CD4-positive, alpha-beta T cell (primary cell): ENCODE measurements around the gene MBD5. TPM values are rescaled to one million over a fixed set of nuclear protein-coding genes. Genes with fewer than 3 reads are reported as not detected.
"Not testable (repeated sequence)": the region's sequence is repeated elsewhere in the genome, so short reads cannot be mapped to it uniquely, and the experiment has no call there.

Experiments used
- ATAC-seq: fragments of 200-7000 bp; cut with Tn5 transposase; one replicate; pipeline ENCODE4 v1.10.0; 2022; ENCODE audit warnings: mild to moderate bottlenecking; ENCODE audit not compliant: poor library complexity
- CTCF ChIA-PET: fragments of 350-600 bp; sonication (Branson Sonifier 250); formaldehyde crosslinking; loops from one replicate; lab custom pipeline; 2021; ENCODE audit warnings: antibody characterized with exemption, inconsistent platforms; lab: Charles Lee
- POLR2A ChIA-PET: fragments of 350-600 bp; sonication (Branson Sonifier 250); formaldehyde crosslinking; loops from one replicate; lab custom pipeline; 2021; ENCODE audit warnings: antibody characterized with exemption, inconsistent platforms; lab: Charles Lee
- DNase-seq, 14 experiments: peaks; one replicate each; pipeline ENCODE4 v3.0.0-alpha.2; 2013 to 2020; ENCODE audit warnings: mixed read lengths in 2 of 14
- H3K27ac ChIP-seq, 2 donors: one replicate each; pipeline versions ENCODE4 v1.5.1 to v1.7.0; 2013; ENCODE audit warnings: low read length in 2 of 2, low read depth in 1 of 2, mild to moderate bottlenecking in 1 of 2
- H3K27me3 ChIP-seq, 2 experiments: 1 replicate in 1 of 2; 2 replicates in 1 of 2; pipeline versions ENCODE4 v1.6.1 to v1.7.0; 2013; ENCODE audit warnings: low read length in 2 of 2, control low read depth in 1 of 2, mild to moderate bottlenecking in 1 of 2, moderate library complexity in 1 of 2; ENCODE audit not compliant: insufficient read depth in 2 of 2, control insufficient read depth in 1 of 2
- H3K36me3 ChIP-seq: one replicate; pipeline ENCODE4 v1.6.1; 2013; ENCODE audit warnings: low read length, control low read depth; ENCODE audit not compliant: insufficient read depth
- H3K4me1 ChIP-seq: one replicate; pipeline ENCODE4 v1.6.1; 2013; ENCODE audit warnings: low read length, control low read depth; ENCODE audit not compliant: insufficient read depth
- H3K4me3 ChIP-seq: one replicate; pipeline ENCODE4 v1.5.1; 2013; ENCODE audit warnings: mild to moderate bottlenecking, low read length, moderate library complexity
- H3K9me3 ChIP-seq, 2 experiments: 1 replicate in 1 of 2; 2 replicates in 1 of 2; pipeline versions ENCODE4 v1.6.1 to v1.7.0; 2013; ENCODE audit warnings: low read length in 2 of 2, mild to moderate bottlenecking in 2 of 2, control low read depth in 1 of 2, moderate library complexity in 1 of 2; ENCODE audit not compliant: control insufficient read depth in 1 of 2, insufficient read depth in 1 of 2
- H3K27ac Mint-ChIP-seq: one replicate; pipeline ENCODE4 v1.8.0; 2020; ENCODE audit warnings: mixed read lengths
- H3K27me3 Mint-ChIP-seq: one replicate; pipeline ENCODE4 v1.8.0; 2021; ENCODE audit warnings: mixed read lengths
- H3K36me3 Mint-ChIP-seq: one replicate; pipeline ENCODE4 v1.8.0; 2021; ENCODE audit warnings: low read depth, mixed read lengths
- H3K4me1 Mint-ChIP-seq: one replicate; pipeline ENCODE4 v1.8.0; 2021; ENCODE audit warnings: low read depth, mixed read lengths
- H3K4me3 Mint-ChIP-seq: one replicate; pipeline ENCODE4 v1.8.0; 2020; ENCODE audit warnings: mild to moderate bottlenecking, mixed read lengths
- H3K9me3 Mint-ChIP-seq: one replicate; pipeline ENCODE4 v1.8.0; 2020; ENCODE audit warnings: mixed read lengths
- CTCF ChIP-seq: fragments of 200-600 bp; IDR thresholded peaks from one replicate; pipeline ENCODE4 v1.8.0; 2022; ENCODE audit warnings: antibody characterized with exemption, mild to moderate bottlenecking
- intact Hi-C, 2 experiments: fragments of 100-400 bp; cut with DNase I in 1 of 2; cut with micrococcal nuclease in 1 of 2; formaldehyde crosslinking; loops; one replicate each; pipeline versions ENCODE4 v1.15.1 to v1.9.0; 2023 to 2025; cut with DNase I, micrococcal nuclease
- total RNA-seq, 174 experiments: library from RNA in 2 of 174; stranded (reverse) in 2 of 174; gene quantifications; one replicate each; pipeline ENCODE4 v1.2.3 and lab custom pipeline; 2021 to 2026

Gene MBD5
- total RNA-seq, 2 experiments from 2014 or later = 49.8 to 52.9 TPM

- no peak overlapping the region for H3K4me3 Mint-ChIP-seq
- Histone ChIP-seq H3K27ac (no peak overlapping the region), H3K36me3 (peaks cover 10% of the 10 kb centered on the region), H3K9me3 (no peaks in the 10 kb centered on the region), H3K4me3 (no peak overlapping the region), H3K4me1 (no peaks in the 10 kb centered on the region), H3K27me3 (no peaks in the 10 kb centered on the region)
- DNase-seq = no peak
- ATAC-seq = no peak
- POLR2A ChIA-PET = interaction anchor here (0.6 kb wide), 1 partner anchor 267 kb away, joined by 3 read pairs; no protein-coding TSS in a partner anchor
- CTCF ChIA-PET = no interaction called here
- peaks cover 80% of the 10 kb centered on the region for H3K4me1 Mint-ChIP-seq
- H3K36me3 Mint-ChIP-seq = peaks cover 39% of the 10 kb centered on the region
- TF ChIP-seq CTCF = no peak
- H3K27me3 Mint-ChIP-seq = no peaks in the 10 kb centered on the region
- H3K9me3 Mint-ChIP-seq = no peaks in the 10 kb centered on the region
- intact Hi-C loops = no loop called here
- no peak overlapping the region for H3K27ac Mint-ChIP-seq
Observed at GRCh38 chr2:147980940-147981528, 39.9 kb upstream of the MBD5 start.

GRCh38 chr2:147989102-147989501 is 31.8 kb upstream of the MBD5 start:
- Histone ChIP-seq H3K4me1 (no peaks in the 10 kb centered on the region), H3K9me3 (no peaks in the 10 kb centered on the region), H3K4me3 (no peak overlapping the region), H3K27ac (no peak overlapping the region), H3K36me3 (no peaks in the 10 kb centered on the region), H3K27me3 (no peaks in the 10 kb centered on the region)
- no peak overlapping the region for H3K4me3 Mint-ChIP-seq
- H3K4me1 Mint-ChIP-seq = peaks cover 42% of the 10 kb centered on the region
- CTCF ChIA-PET = interaction anchor here (0.5 to 3.8 kb wide), 16 partner anchors 31 to 1001 kb away, joined by 3 to 22 read pairs (median 5); partner anchors contain the start of genes MBD5 and ORC4
- no peaks in the 10 kb centered on the region for H3K9me3 Mint-ChIP-seq
- H3K27me3 Mint-ChIP-seq = no peaks in the 10 kb centered on the region
- peaks cover 2% of the 10 kb centered on the region for H3K36me3 Mint-ChIP-seq
- no peak overlapping the region for H3K27ac Mint-ChIP-seq
- DNase-seq = no peak
- TF ChIP-seq CTCF = no peak
- intact Hi-C loops = loop anchor here (1.0 to 5.0 kb wide), 4 partner anchors 213 to 1000 kb away; no protein-coding TSS in a partner anchor
- no peak for ATAC-seq
- POLR2A ChIA-PET = interaction anchor here (1.0 to 2.1 kb wide), 3 partner anchors 520 to 787 kb away, joined by 3 to 8 read pairs (median 8); no protein-coding TSS in a partner anchor

GRCh38 chr2:147989809-147990403 is 31.0 kb upstream of the MBD5 start:
- ChIA-PET POLR2A (interaction anchor here (0.7 to 2.1 kb wide), 4 partner anchors 519 to 1027 kb away, joined by 3 to 8 read pairs (median 6); no protein-coding TSS in a partner anchor), CTCF (interaction anchor here (0.5 to 3.8 kb wide), 17 partner anchors 9 to 1000 kb away, joined by 3 to 22 read pairs (median 5); partner anchors contain the start of genes MBD5 and ORC4)
- peak; percentile 97 for TF ChIP-seq CTCF
- Histone ChIP-seq H3K4me1 (no peaks in the 10 kb centered on the region), H3K4me3 (no peak overlapping the region), H3K27ac (no peak overlapping the region), H3K27me3 (no peaks in the 10 kb centered on the region), H3K36me3 (no peaks in the 10 kb centered on the region), H3K9me3 (no peaks in the 10 kb centered on the region)
- H3K9me3 Mint-ChIP-seq = no peaks in the 10 kb centered on the region
- H3K27ac Mint-ChIP-seq = peak overlapping the region; percentile 25
- DNase-seq (peak in 7 of 14 experiments; percentile 5 to 73 (median 44)), ATAC-seq (peak; percentile 95)
- no peaks in the 10 kb centered on the region for H3K27me3 Mint-ChIP-seq
- H3K36me3 Mint-ChIP-seq = peaks cover 8% of the 10 kb centered on the region
- H3K4me1 Mint-ChIP-seq = peaks cover 38% of the 10 kb centered on the region
- H3K4me3 Mint-ChIP-seq = no peak overlapping the region
- intact Hi-C loops = loop anchor here (1.0 to 5.0 kb wide), 7 partner anchors 211 to 1571 kb away; no protein-coding TSS in a partner anchor

DNA sequence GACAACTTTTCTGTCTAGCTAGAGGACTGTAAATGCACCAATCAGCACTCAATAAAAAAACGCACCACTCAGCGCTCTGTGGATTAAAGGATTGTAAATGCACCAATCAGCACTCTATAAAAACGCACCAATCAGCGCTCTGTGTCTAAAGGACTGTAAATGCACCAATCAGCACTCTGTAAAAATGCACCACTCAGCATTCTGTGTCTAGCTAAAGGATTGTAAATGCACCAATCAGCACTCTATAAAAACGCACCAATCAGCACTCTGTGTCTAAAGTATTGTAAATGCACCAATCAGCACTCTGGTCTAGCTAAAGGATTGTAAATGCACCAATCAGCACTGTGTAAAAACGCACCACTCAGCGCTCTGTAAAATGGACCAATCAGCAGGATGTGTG is 25.9 kb upstream of the MBD5 start:
- POLR2A ChIA-PET, intact Hi-C loops: not testable (repeated sequence)

More for the DNA sequence above, 25.9 kb upstream of the MBD5 start:
- H3K27ac ChIP-seq, H3K27me3 Mint-ChIP-seq, H3K9me3 Mint-ChIP-seq, CTCF ChIA-PET, H3K4me1 ChIP-seq, H3K27me3 ChIP-seq, DNase-seq, ATAC-seq, H3K4me3 ChIP-seq, H3K4me3 Mint-ChIP-seq, H3K27ac Mint-ChIP-seq: not testable (repeated sequence)
- H3K9me3 ChIP-seq = peaks cover 0 to 10% of the 10 kb centered on the region in 2 experiments
- H3K36me3 ChIP-seq = peaks cover 13% of the 10 kb centered on the region
- Mint-ChIP-seq H3K4me1 (peaks cover 46% of the 10 kb centered on the region), H3K36me3 (peaks cover 37% of the 10 kb centered on the region)
